ENCODE measurements around the gene RPS6KA2. TPM values are rescaled to one million over a fixed set of nuclear protein-coding genes. Genes with fewer than 3 reads are reported as not detected.
A peak's percentile ranks its signal among the peaks of the same experiment; 100 is the strongest.
"Not testable (repeated sequence)": the region's sequence is repeated elsewhere in the genome, so short reads cannot be mapped to it uniquely, and the experiment has no call there.

Gene RPS6KA2
- polyA plus RNA-seq, 1 donor: 12.5 TPM

DNA sequence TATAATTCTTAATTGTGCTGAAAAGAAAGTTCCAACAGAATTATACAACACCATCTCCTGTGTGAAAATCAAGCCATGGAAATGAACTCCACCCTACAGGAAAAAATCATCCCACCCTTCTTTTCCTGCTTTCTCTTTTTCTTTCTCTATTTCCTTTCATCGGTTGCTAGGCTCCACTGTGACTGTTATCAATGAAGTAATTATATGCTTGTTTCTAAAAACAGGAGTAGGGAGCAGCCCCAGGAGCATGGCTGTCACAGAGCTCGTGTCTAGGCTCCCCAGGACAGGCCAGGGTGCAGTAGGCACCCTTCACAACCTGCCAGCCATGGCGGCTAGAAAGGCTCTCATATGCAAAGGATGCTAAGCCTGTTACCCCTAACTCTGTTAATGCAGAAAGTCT, 257.3 kb downstream of the RPS6KA2 start:
- no peaks in the 10 kb centered on the region for H3K27me3 ChIP-seq (ENCODE audit: control insufficient read depth, insufficient read depth, low read length)
- peaks cover 7% of the 10 kb centered on the region for H3K36me3 ChIP-seq (ENCODE audit: control insufficient read depth, insufficient read depth, low read length)
- DNase-seq: no peak
- H3K27ac ChIP-seq (ENCODE audit: low read length): no peak overlapping the region
- no CpG with 5 or more reads among the region's 3 CpGs for WGBS (ENCODE audit: insufficient coverage, low lambda C conversion rate)
- H3K9me3 ChIP-seq (ENCODE audit: control insufficient read depth, low read depth, low read length): no peaks in the 10 kb centered on the region
- H3K4me1 ChIP-seq (ENCODE audit: control insufficient read depth, insufficient read depth, low read length): no peaks in the 10 kb centered on the region
- no peak overlapping the region for H3K4me3 ChIP-seq (ENCODE audit: low read length)

DNA sequence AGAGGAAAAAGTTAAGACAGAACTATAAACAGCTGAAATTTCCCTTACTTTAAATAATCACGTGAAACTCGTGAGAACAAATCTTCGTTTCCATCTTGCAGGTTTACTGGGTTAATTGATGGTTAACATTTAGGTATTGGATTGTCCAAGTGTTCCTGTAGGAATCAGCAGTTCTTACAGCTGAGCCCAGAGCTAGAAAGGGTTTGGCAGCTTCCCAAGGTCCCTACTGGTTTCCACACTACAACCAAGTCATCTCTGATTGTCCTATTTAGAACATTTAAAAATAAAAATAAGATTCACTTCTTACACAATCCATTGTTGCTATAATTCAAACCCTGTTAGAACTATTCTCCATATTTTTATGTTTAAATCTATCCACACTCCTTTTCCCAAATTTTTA, 260.1 kb downstream of the RPS6KA2 start:
- no peaks in the 10 kb centered on the region for H3K27me3 ChIP-seq (ENCODE audit: control insufficient read depth, insufficient read depth, low read length)
- no peaks in the 10 kb centered on the region for H3K9me3 ChIP-seq (ENCODE audit: control insufficient read depth, low read depth, low read length)
- DNase-seq: no peak
- WGBS (ENCODE audit: insufficient coverage, low lambda C conversion rate): 71% methylated on average over 1 of the region's 3 CpGs
- no peak overlapping the region for H3K27ac ChIP-seq (ENCODE audit: low read length)
- no peak overlapping the region for H3K4me3 ChIP-seq (ENCODE audit: low read length)
- peaks cover 20% of the 10 kb centered on the region for H3K36me3 ChIP-seq (ENCODE audit: control insufficient read depth, insufficient read depth, low read length)
- H3K4me1 ChIP-seq (ENCODE audit: control insufficient read depth, insufficient read depth, low read length): no peaks in the 10 kb centered on the region

DNA sequence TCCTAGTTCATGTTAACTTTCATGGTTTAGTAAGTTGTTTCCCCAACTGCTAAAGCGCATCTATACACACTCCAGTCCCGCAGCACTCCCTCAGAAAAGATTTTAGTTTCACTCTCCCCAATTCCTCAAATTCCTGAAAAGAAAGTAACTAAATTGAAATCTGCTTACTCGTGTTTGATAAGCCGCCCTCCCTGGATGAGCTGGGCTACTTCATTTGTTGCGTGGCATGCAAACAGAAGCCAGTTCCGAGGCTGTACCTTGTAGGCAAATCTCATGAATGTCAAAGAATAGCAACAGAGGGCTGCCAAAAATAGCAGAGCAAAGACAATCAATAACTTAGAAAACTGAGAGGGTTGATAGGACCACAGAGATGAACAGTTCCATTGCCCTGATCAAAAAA, 261.2 kb downstream of the RPS6KA2 start:
- H3K4me3 ChIP-seq (ENCODE audit: low read length): no peak overlapping the region
- WGBS (ENCODE audit: insufficient coverage, low lambda C conversion rate): no CpG with 5 or more reads among the region's 6 CpGs
- H3K9me3 ChIP-seq (ENCODE audit: control insufficient read depth, low read depth, low read length): no peaks in the 10 kb centered on the region
- H3K36me3 ChIP-seq (ENCODE audit: control insufficient read depth, insufficient read depth, low read length): peaks cover 20% of the 10 kb centered on the region
- no peaks in the 10 kb centered on the region for H3K4me1 ChIP-seq (ENCODE audit: control insufficient read depth, insufficient read depth, low read length)
- no peak for DNase-seq
- no peaks in the 10 kb centered on the region for H3K27me3 ChIP-seq (ENCODE audit: control insufficient read depth, insufficient read depth, low read length)
- H3K27ac ChIP-seq (ENCODE audit: low read length): no peak overlapping the region

DNA sequence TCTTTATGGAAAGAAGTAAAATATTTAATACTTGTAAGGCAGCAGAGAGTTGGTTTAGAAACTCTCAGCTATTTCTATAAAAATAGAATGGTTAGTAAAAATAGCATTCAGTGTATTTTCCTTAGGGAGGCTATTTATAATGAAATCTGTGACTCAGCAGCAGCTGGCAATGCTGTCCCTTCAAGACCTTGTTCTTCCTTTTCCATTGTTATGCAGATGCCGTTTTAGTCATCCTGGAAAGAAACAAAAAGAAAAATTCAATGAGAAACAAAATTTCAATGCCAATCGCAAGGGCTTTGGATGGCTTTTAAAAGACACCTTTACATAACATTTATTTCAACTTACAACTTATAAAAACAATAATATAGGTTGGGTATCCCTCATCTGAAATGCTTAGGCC, 261.8 kb downstream of the RPS6KA2 start:
- no peak for DNase-seq
- 50% methylated on average over 1 of the region's 2 CpGs for WGBS (ENCODE audit: insufficient coverage, low lambda C conversion rate)
- Histone ChIP-seq H3K4me1 (ENCODE audit: control insufficient read depth, insufficient read depth, low read length) (no peaks in the 10 kb centered on the region), H3K4me3 (ENCODE audit: low read length) (no peak overlapping the region), H3K27me3 (ENCODE audit: control insufficient read depth, insufficient read depth, low read length) (no peaks in the 10 kb centered on the region), H3K36me3 (ENCODE audit: control insufficient read depth, insufficient read depth, low read length) (peaks cover 20% of the 10 kb centered on the region), H3K9me3 (ENCODE audit: control insufficient read depth, low read depth, low read length) (no peaks in the 10 kb centered on the region), H3K27ac (ENCODE audit: low read length) (no peak overlapping the region)

DNA sequence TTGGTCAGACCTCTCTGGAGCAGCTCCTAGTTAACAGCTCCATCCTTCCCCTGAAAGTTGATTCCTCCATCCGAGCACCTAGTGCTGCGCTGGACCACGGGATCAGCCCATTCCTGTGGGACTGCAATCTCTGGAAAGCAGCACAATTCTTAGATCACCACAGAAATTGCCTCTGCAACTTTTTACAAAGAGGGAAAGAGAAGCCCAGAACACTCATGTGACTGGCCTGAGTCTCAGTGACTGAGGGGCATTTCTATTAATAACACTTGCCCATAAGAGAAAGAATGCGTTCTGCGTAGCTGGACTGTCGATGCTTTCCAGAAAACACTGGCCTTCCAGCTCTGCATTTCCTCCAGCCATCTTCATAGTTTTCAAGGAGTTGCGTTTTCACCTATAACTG, 262.6 kb downstream of the RPS6KA2 start:
- H3K9me3 ChIP-seq (ENCODE audit: control insufficient read depth, low read depth, low read length): no peaks in the 10 kb centered on the region
- no peaks in the 10 kb centered on the region for H3K4me1 ChIP-seq (ENCODE audit: control insufficient read depth, insufficient read depth, low read length)
- H3K27me3 ChIP-seq (ENCODE audit: control insufficient read depth, insufficient read depth, low read length): no peaks in the 10 kb centered on the region
- H3K4me3 ChIP-seq (ENCODE audit: low read length): no peak overlapping the region
- H3K27ac ChIP-seq (ENCODE audit: low read length): no peak overlapping the region
- no peak for DNase-seq
- H3K36me3 ChIP-seq (ENCODE audit: control insufficient read depth, insufficient read depth, low read length): peaks cover 18% of the 10 kb centered on the region
- 100% methylated on average over 1 of the region's 7 CpGs for WGBS (ENCODE audit: insufficient coverage, low lambda C conversion rate)

DNA sequence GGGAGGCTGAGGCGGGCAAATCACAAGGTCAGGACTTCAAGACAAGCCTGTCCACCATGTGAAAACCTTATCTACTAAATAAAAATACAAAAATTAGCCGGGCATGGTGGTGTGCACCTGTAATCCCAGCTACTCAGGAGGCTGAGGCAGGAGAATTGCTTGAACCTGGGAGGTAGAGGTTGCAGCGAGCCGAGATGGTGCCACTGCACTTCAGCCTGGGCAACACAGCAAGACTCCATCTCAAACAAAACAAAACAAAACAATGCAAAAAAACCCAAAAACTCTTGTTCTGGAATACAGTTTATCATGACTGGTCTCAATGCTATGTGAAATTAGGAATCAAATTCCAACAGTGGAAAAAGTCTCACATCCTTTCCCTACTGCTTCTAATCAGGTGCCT, 264.6 kb downstream of the RPS6KA2 start:
- not testable (repeated sequence) for H3K27me3 ChIP-seq (ENCODE audit: control insufficient read depth, insufficient read depth, low read length); H3K4me1 ChIP-seq (ENCODE audit: control insufficient read depth, insufficient read depth, low read length); H3K27ac ChIP-seq (ENCODE audit: low read length); DNase-seq; H3K9me3 ChIP-seq (ENCODE audit: control insufficient read depth, low read depth, low read length); H3K4me3 ChIP-seq (ENCODE audit: low read length)
- peaks cover 18% of the 10 kb centered on the region for H3K36me3 ChIP-seq (ENCODE audit: control insufficient read depth, insufficient read depth, low read length)
- WGBS (ENCODE audit: insufficient coverage, low lambda C conversion rate): no CpG with 5 or more reads among the region's 4 CpGs

DNA sequence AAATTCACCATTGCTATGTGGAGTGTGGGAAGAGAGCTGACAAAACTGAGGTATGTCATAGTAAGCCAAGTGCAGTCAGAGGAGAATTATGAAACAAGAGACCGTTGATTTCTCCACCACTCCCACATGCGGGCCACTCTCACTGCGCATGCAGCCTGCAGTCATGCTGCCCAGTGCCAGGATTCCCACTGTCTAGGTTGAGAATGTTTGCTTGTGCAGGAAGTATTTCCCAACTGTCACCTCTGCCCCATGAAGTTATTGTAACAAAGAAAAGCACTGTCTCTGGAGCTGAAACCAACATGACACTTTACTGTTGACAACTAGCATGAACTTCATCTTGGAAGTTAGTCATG, 266.0 kb downstream of the RPS6KA2 start:
- Histone ChIP-seq H3K27ac (ENCODE audit: low read length) (no peak overlapping the region), H3K27me3 (ENCODE audit: control insufficient read depth, insufficient read depth, low read length) (peaks cover 3% of the 10 kb centered on the region), H3K9me3 (ENCODE audit: control insufficient read depth, low read depth, low read length) (no peaks in the 10 kb centered on the region), H3K4me1 (ENCODE audit: control insufficient read depth, insufficient read depth, low read length) (no peaks in the 10 kb centered on the region), H3K4me3 (ENCODE audit: low read length) (no peak overlapping the region), H3K36me3 (ENCODE audit: control insufficient read depth, insufficient read depth, low read length) (peaks cover 17% of the 10 kb centered on the region)
- peak in 1 of 2 donors; percentile 33 for DNase-seq
- no CpG with 5 or more reads among the region's 3 CpGs for WGBS (ENCODE audit: insufficient coverage, low lambda C conversion rate)

DNA sequence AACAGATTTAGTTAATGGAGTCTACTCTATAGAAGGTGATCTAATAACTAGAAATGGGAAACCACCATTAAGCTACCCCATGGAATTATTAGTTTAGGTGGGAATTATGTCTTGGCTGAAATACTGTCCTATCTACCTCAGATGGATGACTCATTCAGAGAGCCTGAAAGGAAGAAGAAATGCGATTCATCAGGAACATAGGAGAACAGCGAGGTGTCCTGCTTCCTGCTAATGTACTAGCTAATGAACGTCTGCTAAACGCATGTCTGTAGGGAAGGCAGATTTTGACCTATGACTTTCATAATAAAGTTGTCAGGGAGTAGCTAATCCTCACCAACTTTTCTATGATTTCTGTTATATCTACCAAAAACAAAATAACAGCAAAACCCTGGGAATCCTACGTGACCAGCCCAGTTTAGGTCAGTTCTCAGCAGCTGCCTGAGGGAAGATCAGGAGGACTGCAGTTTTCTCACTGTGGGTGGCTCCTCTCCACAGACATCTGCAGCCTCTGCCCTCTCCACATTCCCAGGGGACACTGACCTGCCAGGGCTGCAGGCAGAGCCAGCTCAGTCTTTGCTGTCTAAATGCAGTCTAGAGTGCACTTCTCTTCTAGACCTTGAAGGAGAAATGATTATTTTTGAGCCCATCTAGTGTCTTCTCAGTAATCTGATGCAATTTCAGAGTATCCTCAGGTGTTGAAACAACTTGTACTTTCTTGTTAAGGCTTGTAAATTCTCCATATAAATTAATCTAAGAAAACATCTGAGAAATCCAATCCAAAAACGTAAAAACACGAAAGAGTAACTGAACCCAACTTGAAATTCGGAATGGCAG, 266.6 kb downstream of the RPS6KA2 start:
- Histone ChIP-seq H3K27ac (ENCODE audit: low read length) (no peak overlapping the region), H3K36me3 (ENCODE audit: control insufficient read depth, insufficient read depth, low read length) (peaks cover 13% of the 10 kb centered on the region), H3K4me3 (ENCODE audit: low read length) (no peak overlapping the region), H3K4me1 (ENCODE audit: control insufficient read depth, insufficient read depth, low read length) (no peaks in the 10 kb centered on the region), H3K27me3 (ENCODE audit: control insufficient read depth, insufficient read depth, low read length) (peaks cover 3% of the 10 kb centered on the region), H3K9me3 (ENCODE audit: control insufficient read depth, low read depth, low read length) (no peaks in the 10 kb centered on the region)
- WGBS (ENCODE audit: insufficient coverage, low lambda C conversion rate): 100% methylated on average over 1 of the region's 8 CpGs
- DNase-seq: no peak

Other genes with a start within 250 kb of the RPS6KA2 start
- 38.8 TPM for gene MPC1, start 244.3 kb downstream of the RPS6KA2 start, polyA plus RNA-seq
- gene RAMACL, start 40.6 kb downstream of the RPS6KA2 start, polyA plus RNA-seq: 0.30 TPM